H1 (cell line): ENCODE measurements around the gene IFT25. TPM values are rescaled to one million over a fixed set of nuclear protein-coding genes. Genes with fewer than 3 reads are reported as not detected.

ENCODE experiments used
- CHD7 ChIP-seq: fragments of 300-600 bp; sonication (generic); IDR thresholded peaks from 2 replicates; pipeline ENCODE4 v1.7.1; 2012; ENCODE audit warnings: low read length, moderate library complexity, mild to moderate bottlenecking, inconsistent platforms; ENCODE audit not compliant: insufficient replicate concordance
- PHF8 ChIP-seq: fragments of 200-600 bp; sonication (generic); conservative IDR thresholded peaks from 2 replicates; pipeline ENCODE4 v1.7.1; 2012; ENCODE audit warnings: low read depth, mild to moderate bottlenecking, inconsistent platforms, low read length, moderate library complexity
- SIN3A ChIP-seq, 2 experiments: IDR thresholded peaks in 1 of 2; conservative IDR thresholded peaks in 1 of 2; 2 replicates each; pipeline ENCODE4 v1.6.1; 2011 to 2012; ENCODE audit warnings: low read length in 2 of 2, improper control_type of control experiment in 1 of 2, low read depth in 1 of 2, mild to moderate bottlenecking in 1 of 2
- SIX5 ChIP-seq: IDR thresholded peaks from 2 replicates; pipeline ENCODE4 v1.6.1; 2011; ENCODE audit warnings: mild to moderate bottlenecking, low read depth, low read length
- TAF7 ChIP-seq: optimal IDR thresholded peaks from 2 replicates; pipeline ENCODE3; 2011; ENCODE audit warnings: low read depth, mild to moderate bottlenecking, inconsistent platforms, low read length, moderate library complexity, borderline replicate concordance
- TCF12 ChIP-seq: IDR thresholded peaks from 2 replicates; pipeline ENCODE4 v1.6.1; 2011; ENCODE audit warnings: low read depth, mild to moderate bottlenecking, low read length
- polyA plus RNA-seq, 7 experiments: library from polyadenylated mRNA; depleted of rRNA in 3 of 7; stranded (reverse) in 5 of 7; unstranded in 2 of 7; fragments of >200 nt in 5 of 7; fragments of 200-250 nt in 2 of 7; gene quantifications; 1 replicate in 5 of 7; 2 replicates in 1 of 7; 4 replicates in 1 of 7; pipeline versions ENCODE4 v1.2.1 to v1.2.3, GENCODE V29; 2011 to 2013; ENCODE audit warnings: missing spikeins in 2 of 7, mixed read lengths in 2 of 7
- total RNA-seq: library from RNA; stranded (reverse); fragmentation: NEBNext Ultra II Directional; extraction: Animal tissue kit (Norgen Biotek cat#: 25700); gene quantifications from 2 replicates; pipeline ENCODE4 v1.2.1, GENCODE V29; 2021
- TF ChIP-seq, protein P1 (sequence below), 3 experiments: IDR thresholded peaks; 1 replicate in 2 of 3; 2 replicates in 1 of 3; pipeline versions ENCODE4 v1.5.1 to v1.6.1; 2011; ENCODE audit warnings: low read length in 3 of 3, mild to moderate bottlenecking in 3 of 3, inconsistent platforms in 2 of 3, low read depth in 1 of 3, moderate library complexity in 1 of 3; ENCODE audit not compliant: insufficient read depth in 1 of 3; ENCODE audit errors: control extremely low read depth in 1 of 3

IFT25 gene
- total and polyA plus RNA-seq, 2 of the 8 experiments (the other 6 are each of a cell fraction or from before 2014, with no cell fraction given) = 15.0 to 36.3 TPM

- TF ChIP-seq, protein P1, sequence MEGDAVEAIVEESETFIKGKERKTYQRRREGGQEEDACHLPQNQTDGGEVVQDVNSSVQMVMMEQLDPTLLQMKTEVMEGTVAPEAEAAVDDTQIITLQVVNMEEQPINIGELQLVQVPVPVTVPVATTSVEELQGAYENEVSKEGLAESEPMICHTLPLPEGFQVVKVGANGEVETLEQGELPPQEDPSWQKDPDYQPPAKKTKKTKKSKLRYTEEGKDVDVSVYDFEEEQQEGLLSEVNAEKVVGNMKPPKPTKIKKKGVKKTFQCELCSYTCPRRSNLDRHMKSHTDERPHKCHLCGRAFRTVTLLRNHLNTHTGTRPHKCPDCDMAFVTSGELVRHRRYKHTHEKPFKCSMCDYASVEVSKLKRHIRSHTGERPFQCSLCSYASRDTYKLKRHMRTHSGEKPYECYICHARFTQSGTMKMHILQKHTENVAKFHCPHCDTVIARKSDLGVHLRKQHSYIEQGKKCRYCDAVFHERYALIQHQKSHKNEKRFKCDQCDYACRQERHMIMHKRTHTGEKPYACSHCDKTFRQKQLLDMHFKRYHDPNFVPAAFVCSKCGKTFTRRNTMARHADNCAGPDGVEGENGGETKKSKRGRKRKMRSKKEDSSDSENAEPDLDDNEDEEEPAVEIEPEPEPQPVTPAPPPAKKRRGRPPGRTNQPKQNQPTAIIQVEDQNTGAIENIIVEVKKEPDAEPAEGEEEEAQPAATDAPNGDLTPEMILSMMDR (IDR thresholded peaks at IDR 0.05; ENCODE audit: control extremely low read depth in 1 of 3, insufficient read depth in 1 of 3, low read depth in 1 of 3, low read length in 3 of 3) = peak in 1 of 3 experiments; percentile 3; a peak in 2 of 4 replicates
- TF ChIP-seq SIX5 (no peak), PHF8 (no peak), TCF12 (no peak), CHD7 (no peak), SIN3A (conservative IDR thresholded peaks at IDR 0.05 in 1 of 2, IDR thresholded peaks at IDR 0.05 in 1 of 2; ENCODE audit: low read depth in 1 of 2, low read length in 2 of 2) (peak in 1 of 2 experiments; percentile 47; a peak in 1 of 4 replicates), TAF7 (peak; percentile 83)
These were observed 32.0 kb downstream of the IFT25 start (continued) for GRCh38 chr1:53913352-53914033.
